HS-5 (cell line): Measurements from ENCODE around the gene PROSER2.

Experiments
- DNase-seq: peaks from one replicate; pipeline ENCODE4 v3.0.0-alpha.2; 2012; ENCODE audit warnings: low read depth

PROSER2 gene

GRCh38 chr10:11869219-11869618, 46.1 kb downstream of the PROSER2 start:
- no peak for DNase-seq

GRCh38 chr10:11869743-11870460, 46.7 kb downstream of the PROSER2 start:
- DNase-seq, result no peak

- DNase-seq, result no peak
Observed at GRCh38 chr10:11870461-11870780, 47.3 kb downstream of the PROSER2 start.

GRCh38 chr10:11870900-11871400, 47.8 kb downstream of the PROSER2 start:
- no peak for DNase-seq

GRCh38 chr10:11871466-11871865, 48.3 kb downstream of the PROSER2 start:
- no peak for DNase-seq

GRCh38 chr10:11874568-11875493, 51.7 kb downstream of the PROSER2 start:
- no peak for DNase-seq

- DNase-seq, result peak; percentile 63
Observed at GRCh38 chr10:11875494-11876281, 52.5 kb downstream of the PROSER2 start.

GRCh38 chr10:11876324-11876723, 53.2 kb downstream of the PROSER2 start:
- DNase-seq, result no peak

GRCh38 chr10:11876805-11877590, 53.8 kb downstream of the PROSER2 start:
- DNase-seq, result no peak

- no peak for DNase-seq
Observed at GRCh38 chr10:11877591-11877905, 54.4 kb downstream of the PROSER2 start.

GRCh38 chr10:11878776-11879175, 55.6 kb downstream of the PROSER2 start:
- no peak for DNase-seq

GRCh38 chr10:11879387-11880094, 56.4 kb downstream of the PROSER2 start:
- no peak for DNase-seq

- DNase-seq, result no peak
Observed at GRCh38 chr10:11880151-11881029, 57.2 kb downstream of the PROSER2 start.

GRCh38 chr10:11881030-11881476, 57.9 kb downstream of the PROSER2 start:
- no peak for DNase-seq

- peak; percentile 49 for DNase-seq
Observed at GRCh38 chr10:11881477-11882417, 58.6 kb downstream of the PROSER2 start.

GRCh38 chr10:11882646-11883375, 59.7 kb downstream of the PROSER2 start:
- no peak for DNase-seq

- no peak for DNase-seq
Observed at GRCh38 chr10:11884706-11885423, 61.7 kb downstream of the PROSER2 start.
